Stimulated activated naive CD8-positive, alpha-beta T cell treated with anti-CD3 and anti-CD28 coated beads, Interleukin-15, Interleukin-2, amounts not matched to agents 100 ng/mL and 50 ng/mL, for 24 hours (primary cell): ENCODE data around the gene SGCD.

Experiments
- H3K27ac Mint-ChIP-seq: one replicate; pipeline ENCODE4 v1.8.0; 2021; ENCODE audit warnings: mild to moderate bottlenecking, mixed read lengths
- H3K27me3 Mint-ChIP-seq: one replicate; pipeline ENCODE4 v1.8.0; 2021; ENCODE audit warnings: mixed read lengths
- H3K36me3 Mint-ChIP-seq: one replicate; pipeline ENCODE4 v1.8.0; 2021; ENCODE audit warnings: low read depth, mixed read lengths
- H3K4me1 Mint-ChIP-seq: one replicate; pipeline ENCODE4 v1.8.0; 2021; ENCODE audit warnings: low read depth, mixed read lengths
- H3K4me3 Mint-ChIP-seq: one replicate; pipeline ENCODE4 v1.8.0; 2021; ENCODE audit warnings: mild to moderate bottlenecking, mixed read lengths
- H3K9me3 Mint-ChIP-seq: one replicate; pipeline ENCODE4 v1.8.0; 2021; ENCODE audit warnings: mixed read lengths

Gene SGCD

GRCh38 chr5:156686380-156686779 lies 359.4 kb downstream of the SGCD start:
- Mint-ChIP-seq H3K27me3 (peaks cover 58% of the 10 kb centered on the region), H3K9me3 (no peaks in the 10 kb centered on the region), H3K36me3 (no peaks in the 10 kb centered on the region)

DNA sequence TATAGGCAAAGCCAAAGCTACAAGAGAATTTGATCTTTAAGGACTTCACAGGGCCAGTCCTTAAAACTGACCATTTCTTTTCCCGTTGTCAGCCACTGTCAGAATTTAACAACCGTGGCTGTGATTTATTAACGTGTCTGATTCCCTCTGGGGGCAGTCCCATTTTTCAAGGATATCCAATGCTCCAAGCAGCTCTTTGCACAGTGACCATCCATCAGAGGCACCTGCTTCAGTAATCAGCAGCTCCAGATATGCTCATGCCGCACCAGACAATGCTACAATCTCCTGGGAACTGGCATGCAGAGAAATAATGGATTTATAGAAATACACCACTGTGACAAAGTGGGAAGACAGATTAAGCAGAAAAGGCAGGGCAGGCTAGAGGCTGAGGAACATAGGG lies 359.8 kb downstream of the SGCD start:
- peaks cover 58% of the 10 kb centered on the region for H3K27me3 Mint-ChIP-seq
- H3K4me3 Mint-ChIP-seq = no peak overlapping the region
- no peaks in the 10 kb centered on the region for H3K4me1 Mint-ChIP-seq
- H3K36me3 Mint-ChIP-seq = no peaks in the 10 kb centered on the region
- no peaks in the 10 kb centered on the region for H3K9me3 Mint-ChIP-seq
- H3K27ac Mint-ChIP-seq = no peak overlapping the region

More at GRCh38 chr5:156686380-156686779, 359.4 kb downstream of the SGCD start:
- Mint-ChIP-seq H3K4me1 (no peaks in the 10 kb centered on the region), H3K4me3 (no peak overlapping the region), H3K27ac (no peak overlapping the region)

DNA sequence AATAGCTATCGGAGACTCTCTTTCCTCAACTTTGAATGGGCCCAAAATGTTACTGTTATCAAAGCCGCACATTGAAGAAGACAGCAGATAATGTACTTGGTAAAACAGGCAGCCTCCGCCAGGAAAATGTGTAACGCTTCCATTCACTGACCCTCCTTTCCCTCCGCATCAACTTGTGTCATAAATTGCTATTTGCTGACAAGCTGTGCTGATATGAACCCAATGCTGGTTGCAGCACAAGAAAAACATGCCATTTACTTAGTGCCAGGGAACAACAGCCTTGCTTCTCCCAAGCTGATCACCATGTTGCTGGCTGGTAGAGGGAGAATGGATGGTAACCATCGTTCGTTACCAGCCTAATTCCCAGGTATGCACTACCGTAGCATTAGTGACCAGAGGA lies 360.6 kb downstream of the SGCD start:
- Mint-ChIP-seq H3K9me3 (no peaks in the 10 kb centered on the region), H3K27me3 (peaks cover 57% of the 10 kb centered on the region)

GRCh38 chr5:156691572-156691971 lies 364.6 kb downstream of the SGCD start:
- no peaks in the 10 kb centered on the region for H3K4me1 Mint-ChIP-seq
- H3K36me3 Mint-ChIP-seq = no peaks in the 10 kb centered on the region
- H3K9me3 Mint-ChIP-seq = no peaks in the 10 kb centered on the region
- no peak overlapping the region for H3K4me3 Mint-ChIP-seq
- H3K27me3 Mint-ChIP-seq = peaks cover 25% of the 10 kb centered on the region
- H3K27ac Mint-ChIP-seq = no peak overlapping the region

More for the DNA sequence above, 360.6 kb downstream of the SGCD start:
- Mint-ChIP-seq H3K27ac (no peak overlapping the region), H3K36me3 (no peaks in the 10 kb centered on the region), H3K4me3 (no peak overlapping the region), H3K4me1 (no peaks in the 10 kb centered on the region)

DNA sequence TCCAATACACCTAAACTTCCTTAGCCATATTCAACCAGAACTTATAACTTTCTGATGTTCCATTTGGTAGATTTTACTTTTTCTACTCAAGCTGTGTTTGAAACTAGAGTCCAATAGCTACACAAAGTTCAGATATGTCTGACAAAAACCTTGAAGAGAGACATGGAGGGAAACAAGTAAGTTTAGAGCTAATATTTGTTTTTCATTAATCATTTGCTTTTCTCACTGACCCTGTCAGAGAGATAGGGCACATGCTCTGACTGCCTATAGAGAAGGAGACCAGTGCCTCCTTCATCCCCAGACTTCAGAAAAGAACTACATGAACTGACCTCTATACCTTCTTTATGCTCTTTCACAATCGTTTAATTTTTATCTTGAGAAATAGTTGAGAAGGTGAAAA lies 366.1 kb downstream of the SGCD start:
- H3K9me3 Mint-ChIP-seq = no peaks in the 10 kb centered on the region
- H3K4me3 Mint-ChIP-seq = no peak overlapping the region
- H3K4me1 Mint-ChIP-seq = no peaks in the 10 kb centered on the region
- no peak overlapping the region for H3K27ac Mint-ChIP-seq
- H3K27me3 Mint-ChIP-seq = peaks cover 14% of the 10 kb centered on the region
- H3K36me3 Mint-ChIP-seq = no peaks in the 10 kb centered on the region

DNA sequence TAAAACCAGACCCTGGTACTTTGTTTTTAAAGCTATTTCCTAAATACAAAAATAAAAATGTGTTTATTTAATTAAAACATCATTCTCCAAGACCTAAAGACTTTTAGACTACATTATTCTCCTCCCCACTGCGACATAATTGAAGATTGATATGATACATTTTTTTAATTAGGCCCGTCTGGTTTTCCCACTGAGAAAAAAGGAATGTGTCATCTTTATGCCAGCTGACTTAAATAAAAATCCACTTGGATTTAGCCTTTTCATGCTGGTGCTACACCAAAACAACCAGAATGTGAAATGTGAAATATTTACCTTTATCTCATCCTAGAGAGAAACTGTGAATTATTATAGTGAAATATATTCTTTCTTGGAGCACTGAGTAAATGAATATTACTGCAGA lies 367.6 kb downstream of the SGCD start:
- Mint-ChIP-seq H3K27ac (no peak overlapping the region), H3K27me3 (peaks cover 9% of the 10 kb centered on the region), H3K9me3 (no peaks in the 10 kb centered on the region), H3K4me3 (no peak overlapping the region), H3K4me1 (no peaks in the 10 kb centered on the region), H3K36me3 (no peaks in the 10 kb centered on the region)

GRCh38 chr5:156695774-156696173 lies 368.8 kb downstream of the SGCD start:
- Mint-ChIP-seq H3K9me3 (no peaks in the 10 kb centered on the region), H3K4me3 (no peak overlapping the region), H3K4me1 (no peaks in the 10 kb centered on the region), H3K36me3 (no peaks in the 10 kb centered on the region), H3K27me3 (peaks cover 6% of the 10 kb centered on the region), H3K27ac (no peak overlapping the region)

GRCh38 chr5:156698323-156698722 lies 371.4 kb downstream of the SGCD start:
- Mint-ChIP-seq H3K9me3 (no peaks in the 10 kb centered on the region), H3K27me3 (peaks cover 6% of the 10 kb centered on the region), H3K4me1 (no peaks in the 10 kb centered on the region), H3K36me3 (no peaks in the 10 kb centered on the region), H3K4me3 (no peak overlapping the region), H3K27ac (no peak overlapping the region)

- Mint-ChIP-seq H3K4me3 (no peak overlapping the region), H3K9me3 (no peaks in the 10 kb centered on the region), H3K4me1 (no peaks in the 10 kb centered on the region), H3K27me3 (peaks cover 6% of the 10 kb centered on the region), H3K27ac (no peak overlapping the region), H3K36me3 (no peaks in the 10 kb centered on the region)
These were observed 372.2 kb downstream of the SGCD start for GRCh38 chr5:156699147-156699546.

- Mint-ChIP-seq H3K4me1 (no peaks in the 10 kb centered on the region), H3K36me3 (no peaks in the 10 kb centered on the region), H3K9me3 (no peaks in the 10 kb centered on the region), H3K4me3 (no peak overlapping the region), H3K27ac (no peak overlapping the region), H3K27me3 (peaks cover 14% of the 10 kb centered on the region)
These were observed 377.2 kb downstream of the SGCD start for GRCh38 chr5:156704139-156704538.

- Mint-ChIP-seq H3K27me3 (peaks cover 21% of the 10 kb centered on the region), H3K36me3 (no peaks in the 10 kb centered on the region), H3K4me1 (no peaks in the 10 kb centered on the region), H3K27ac (no peak overlapping the region), H3K9me3 (no peaks in the 10 kb centered on the region), H3K4me3 (no peak overlapping the region)
These were observed 379.7 kb downstream of the SGCD start for GRCh38 chr5:156706631-156707030.

DNA sequence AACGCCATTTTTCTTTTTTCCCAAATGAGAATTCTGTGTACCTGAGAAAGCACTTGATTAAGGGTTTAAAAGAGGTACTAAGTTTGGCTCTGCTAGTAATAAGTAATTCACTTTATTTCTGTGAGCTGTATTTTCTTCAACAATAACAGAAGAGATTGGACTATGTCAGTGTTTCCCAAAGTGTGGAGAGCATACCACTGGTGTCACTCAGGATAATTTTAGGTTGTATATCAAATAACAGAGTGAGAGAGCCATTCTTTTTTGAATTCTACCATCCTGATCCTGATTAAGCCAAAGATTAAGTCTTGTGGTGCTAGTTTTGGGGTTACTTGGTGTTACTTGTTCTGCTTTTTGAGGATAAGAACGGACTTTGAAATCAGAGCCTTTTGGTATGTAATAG lies 380.8 kb downstream of the SGCD start:
- Mint-ChIP-seq H3K4me3 (no peak overlapping the region), H3K9me3 (no peaks in the 10 kb centered on the region), H3K27me3 (peaks cover 21% of the 10 kb centered on the region), H3K4me1 (no peaks in the 10 kb centered on the region), H3K36me3 (no peaks in the 10 kb centered on the region), H3K27ac (no peak overlapping the region)

DNA sequence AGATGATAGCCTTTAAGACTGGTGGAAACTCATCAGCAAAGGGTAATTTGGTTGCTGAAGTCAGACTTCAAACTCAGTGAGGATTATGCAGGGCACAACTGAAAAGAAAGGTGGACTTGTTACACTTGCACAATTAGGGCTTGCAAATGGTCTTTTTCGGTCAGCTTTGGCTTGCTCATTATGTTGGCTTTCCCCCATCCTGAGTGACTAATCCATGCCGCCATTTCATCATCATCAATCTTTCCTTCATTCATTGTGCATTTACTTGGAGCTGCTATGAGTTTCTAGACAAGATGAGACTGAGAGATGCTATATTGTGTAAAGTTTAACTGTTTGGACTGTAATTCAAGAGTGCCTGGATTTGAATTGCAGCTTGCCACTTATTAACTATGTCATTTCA lies 388.3 kb downstream of the SGCD start:
- Mint-ChIP-seq H3K9me3 (no peaks in the 10 kb centered on the region), H3K4me3 (no peak overlapping the region), H3K36me3 (no peaks in the 10 kb centered on the region), H3K27me3 (peaks cover 9% of the 10 kb centered on the region), H3K4me1 (no peaks in the 10 kb centered on the region), H3K27ac (no peak overlapping the region)

GRCh38 chr5:156716591-156717380 lies 389.8 kb downstream of the SGCD start:
- Mint-ChIP-seq H3K9me3 (no peaks in the 10 kb centered on the region), H3K27me3 (no peaks in the 10 kb centered on the region), H3K4me3 (no peak overlapping the region), H3K27ac (no peak overlapping the region), H3K36me3 (no peaks in the 10 kb centered on the region), H3K4me1 (no peaks in the 10 kb centered on the region)

- Mint-ChIP-seq H3K9me3 (no peaks in the 10 kb centered on the region), H3K27ac (no peak overlapping the region), H3K4me1 (no peaks in the 10 kb centered on the region), H3K4me3 (no peak overlapping the region), H3K36me3 (no peaks in the 10 kb centered on the region), H3K27me3 (no peaks in the 10 kb centered on the region)
These were observed 392.0 kb downstream of the SGCD start for GRCh38 chr5:156718985-156719384.

- H3K27ac Mint-ChIP-seq = no peak overlapping the region
- no peak overlapping the region for H3K4me3 Mint-ChIP-seq
- no peaks in the 10 kb centered on the region for H3K36me3 Mint-ChIP-seq
- H3K27me3 Mint-ChIP-seq = no peaks in the 10 kb centered on the region
- H3K9me3 Mint-ChIP-seq = no peaks in the 10 kb centered on the region
- H3K4me1 Mint-ChIP-seq = no peaks in the 10 kb centered on the region
These were observed 395.4 kb downstream of the SGCD start for GRCh38 chr5:156722358-156722757.
